KOPT-K1 (cell line): ENCODE data around the gene AGPAT2.

ENCODE experiments used
- H3K27ac ChIP-seq: fragments of 200-600 bp; sonication (generic); 2 replicates; pipeline ENCODE4 v1.5.1; 2016; ENCODE audit warnings: antibody characterized with exemption, mild to moderate bottlenecking, low read depth, low read length; ENCODE audit not compliant: poor library complexity, severe bottlenecking
- H3K36me3 ChIP-seq: fragments of 200-600 bp; sonication (generic); 2 replicates; pipeline ENCODE4 v1.5.1; 2017; ENCODE audit warnings: antibody characterized with exemption, mild to moderate bottlenecking, low read length, moderate library complexity; ENCODE audit not compliant: insufficient read depth
- H3K9me3 ChIP-seq: fragments of 200-600 bp; sonication (generic); 2 replicates; pipeline ENCODE4 v1.5.1; 2017; ENCODE audit warnings: antibody characterized with exemption, low read length, mild to moderate bottlenecking; ENCODE audit not compliant: insufficient read depth, poor library complexity, severe bottlenecking

AGPAT2 gene

DNA sequence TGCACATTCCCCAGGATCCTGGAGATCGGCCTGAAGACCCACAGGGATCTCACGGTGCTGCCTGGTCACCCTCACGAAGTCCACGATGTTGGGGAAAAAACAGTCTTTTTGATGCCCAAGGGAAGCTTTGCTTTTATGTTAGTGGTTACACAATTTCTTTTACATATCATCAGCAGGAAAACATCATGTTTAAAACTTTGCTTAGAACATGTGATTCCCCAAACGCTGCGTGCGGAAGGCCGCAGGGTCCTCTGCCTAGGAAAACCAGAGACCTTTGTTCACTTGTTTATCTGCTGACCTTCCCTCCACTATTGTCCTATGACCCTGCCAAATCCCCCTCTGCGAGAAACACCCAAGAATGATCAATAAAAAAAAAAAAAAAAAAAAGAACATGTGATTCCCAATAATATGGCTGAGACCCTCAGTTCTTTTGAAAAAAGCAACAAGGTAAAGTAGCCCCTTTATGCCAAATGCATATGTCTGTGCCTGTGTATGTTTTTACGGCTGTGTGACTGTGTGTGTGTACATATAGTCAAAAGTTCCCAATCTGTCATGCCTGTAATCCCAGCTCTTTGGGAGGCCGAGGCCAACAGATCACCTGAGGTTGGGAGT lies 11.5 kb upstream of the AGPAT2 start:
- Histone ChIP-seq H3K36me3 (no peaks in the 10 kb centered on the region), H3K9me3 (no peaks in the 10 kb centered on the region), H3K27ac (no peak overlapping the region)

- Histone ChIP-seq H3K36me3 (no peaks in the 10 kb centered on the region), H3K27ac (no peak overlapping the region), H3K9me3 (no peaks in the 10 kb centered on the region)
Measured at GRCh38 chr9:136697821-136698526, 10.7 kb upstream of the AGPAT2 start.

DNA sequence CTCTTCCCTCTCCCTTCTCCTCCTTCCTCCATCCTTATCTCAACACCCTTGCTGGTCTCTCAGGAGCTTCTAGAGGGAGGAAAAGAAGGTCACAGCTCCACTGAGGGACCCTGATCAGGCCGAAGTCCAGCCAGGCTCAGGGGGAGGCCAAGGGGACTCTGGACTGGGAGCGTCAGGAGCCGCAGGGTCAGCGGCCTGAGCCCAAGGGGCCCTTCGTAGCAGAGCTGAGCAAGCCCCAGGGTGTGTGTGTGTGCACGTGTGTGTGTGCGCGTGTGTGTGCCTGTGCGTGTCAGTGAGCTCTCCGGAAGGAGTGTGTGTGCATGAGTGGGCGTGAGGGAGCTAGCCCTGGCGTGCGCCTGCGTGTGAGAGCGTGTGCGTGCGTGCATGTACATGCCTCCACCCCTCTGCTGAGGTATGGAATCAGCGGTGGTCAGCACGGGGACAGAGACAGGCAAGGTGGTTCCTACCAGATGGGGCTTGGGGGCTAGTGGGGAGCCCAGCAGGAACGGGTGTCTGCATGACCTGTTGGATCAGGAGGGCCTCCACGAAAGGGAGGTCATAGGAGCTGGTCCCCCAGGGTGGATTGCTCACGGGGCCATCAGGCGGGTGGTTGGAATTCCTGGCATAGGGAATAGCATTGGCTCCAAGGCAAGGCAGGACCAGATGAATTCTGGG lies 10.0 kb upstream of the AGPAT2 start:
- Histone ChIP-seq H3K9me3 (no peaks in the 10 kb centered on the region), H3K36me3 (no peaks in the 10 kb centered on the region), H3K27ac (no peak overlapping the region)

DNA sequence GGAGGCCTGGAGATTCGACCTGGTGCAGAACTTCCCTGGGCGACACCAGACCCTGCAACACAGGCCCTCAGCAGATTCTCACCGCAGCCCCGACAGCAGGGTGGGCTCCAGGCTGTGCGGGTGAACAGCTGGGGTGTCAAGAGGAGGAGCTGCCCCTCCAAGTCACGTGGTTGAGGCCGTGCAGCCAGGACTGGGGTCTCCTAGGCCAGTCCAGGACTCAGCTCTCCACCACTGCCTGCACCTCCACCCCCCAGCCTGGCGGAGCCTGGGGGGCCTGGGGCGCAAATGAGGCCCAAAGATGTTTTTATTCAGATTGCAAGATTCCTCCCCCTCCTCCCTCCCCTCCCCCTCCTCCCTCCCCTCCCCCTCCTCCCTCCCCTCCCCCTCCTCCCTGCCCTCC lies 9.2 kb upstream of the AGPAT2 start:
- Histone ChIP-seq H3K9me3 (no peaks in the 10 kb centered on the region), H3K36me3 (no peaks in the 10 kb centered on the region), H3K27ac (peak overlapping the region; percentile 28)

DNA sequence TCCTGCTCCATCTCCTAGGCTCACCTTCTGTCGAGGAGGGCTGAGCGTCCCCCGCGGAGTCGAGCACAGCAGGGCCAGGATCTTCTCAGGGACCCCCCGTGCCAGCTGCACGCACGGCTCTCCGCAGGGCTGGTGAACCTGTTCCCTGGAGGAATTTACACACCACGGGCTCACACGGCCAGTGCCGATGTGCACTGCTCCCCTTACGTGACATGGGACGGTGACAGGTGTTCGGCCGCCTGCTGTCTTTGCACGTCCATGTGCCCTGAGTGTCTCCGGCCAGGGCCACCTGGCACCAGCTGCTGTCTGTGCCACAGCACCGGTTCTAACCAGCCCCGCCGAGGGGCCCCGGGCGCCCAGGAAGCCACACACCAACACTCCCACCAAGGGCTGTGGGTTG lies 8.7 kb upstream of the AGPAT2 start:
- H3K9me3 ChIP-seq: no peaks in the 10 kb centered on the region
- H3K27ac ChIP-seq: peak overlapping the region; percentile 28
- no peaks in the 10 kb centered on the region for H3K36me3 ChIP-seq

DNA sequence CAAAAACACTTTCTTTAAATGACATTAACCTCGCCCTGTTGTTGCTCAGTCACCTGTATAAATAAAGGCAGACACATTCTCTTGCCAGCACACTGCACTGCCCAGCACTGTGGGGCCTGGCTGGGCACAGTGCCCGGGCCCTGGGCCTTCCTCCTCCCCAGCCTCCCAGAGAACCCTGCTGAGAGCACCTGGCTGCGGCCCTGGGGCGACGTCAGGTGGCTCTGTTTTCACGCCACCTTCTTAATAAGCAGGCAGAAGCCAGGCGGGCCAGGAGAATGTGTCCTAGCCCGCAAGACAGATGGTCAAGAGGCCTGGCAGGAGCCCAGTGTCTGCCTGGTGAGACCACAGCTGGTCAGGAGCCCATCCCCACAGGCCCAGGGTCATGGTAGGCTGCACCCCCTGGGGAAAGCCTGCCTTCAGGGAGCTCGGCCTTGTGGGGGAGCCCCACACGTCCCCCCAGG lies 8.2 kb upstream of the AGPAT2 start:
- peak overlapping the region; percentile 28 for H3K27ac ChIP-seq
- H3K36me3 ChIP-seq: no peaks in the 10 kb centered on the region
- H3K9me3 ChIP-seq: no peaks in the 10 kb centered on the region

GRCh38 chr9:136694872-136695247 lies 7.6 kb upstream of the AGPAT2 start:
- Histone ChIP-seq H3K36me3 (no peaks in the 10 kb centered on the region), H3K27ac (no peak overlapping the region), H3K9me3 (no peaks in the 10 kb centered on the region)

GRCh38 chr9:136694163-136694871 lies 7.1 kb upstream of the AGPAT2 start:
- no peaks in the 10 kb centered on the region for H3K36me3 ChIP-seq
- H3K27ac ChIP-seq: no peak overlapping the region
- no peaks in the 10 kb centered on the region for H3K9me3 ChIP-seq

- H3K9me3 ChIP-seq: no peaks in the 10 kb centered on the region
- H3K27ac ChIP-seq: no peak overlapping the region
- H3K36me3 ChIP-seq: no peaks in the 10 kb centered on the region
Measured at GRCh38 chr9:136693490-136694162, 6.4 kb upstream of the AGPAT2 start.

DNA sequence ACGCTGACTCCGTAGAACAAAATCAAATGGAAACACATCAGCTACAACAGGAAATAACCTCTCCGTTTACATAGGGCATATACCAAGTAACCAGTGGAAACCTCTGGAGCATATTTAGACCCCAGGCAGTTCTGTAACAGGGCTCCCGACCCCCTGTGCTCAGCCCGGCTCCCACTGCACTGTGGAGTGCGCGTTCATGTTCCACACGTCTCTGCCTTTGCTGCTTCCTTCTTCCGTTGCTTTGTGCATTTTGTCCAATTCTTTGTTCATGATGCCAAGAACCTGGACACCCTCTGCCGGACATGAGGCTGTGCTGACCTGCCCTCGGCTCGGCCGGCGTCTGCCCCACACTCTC lies 5.9 kb upstream of the AGPAT2 start:
- H3K36me3 ChIP-seq: no peaks in the 10 kb centered on the region
- no peaks in the 10 kb centered on the region for H3K9me3 ChIP-seq
- no peak overlapping the region for H3K27ac ChIP-seq

- H3K9me3 ChIP-seq: no peaks in the 10 kb centered on the region
- no peaks in the 10 kb centered on the region for H3K36me3 ChIP-seq
- H3K27ac ChIP-seq: no peak overlapping the region
Measured at GRCh38 chr9:136692185-136693134, 5.2 kb upstream of the AGPAT2 start.

DNA sequence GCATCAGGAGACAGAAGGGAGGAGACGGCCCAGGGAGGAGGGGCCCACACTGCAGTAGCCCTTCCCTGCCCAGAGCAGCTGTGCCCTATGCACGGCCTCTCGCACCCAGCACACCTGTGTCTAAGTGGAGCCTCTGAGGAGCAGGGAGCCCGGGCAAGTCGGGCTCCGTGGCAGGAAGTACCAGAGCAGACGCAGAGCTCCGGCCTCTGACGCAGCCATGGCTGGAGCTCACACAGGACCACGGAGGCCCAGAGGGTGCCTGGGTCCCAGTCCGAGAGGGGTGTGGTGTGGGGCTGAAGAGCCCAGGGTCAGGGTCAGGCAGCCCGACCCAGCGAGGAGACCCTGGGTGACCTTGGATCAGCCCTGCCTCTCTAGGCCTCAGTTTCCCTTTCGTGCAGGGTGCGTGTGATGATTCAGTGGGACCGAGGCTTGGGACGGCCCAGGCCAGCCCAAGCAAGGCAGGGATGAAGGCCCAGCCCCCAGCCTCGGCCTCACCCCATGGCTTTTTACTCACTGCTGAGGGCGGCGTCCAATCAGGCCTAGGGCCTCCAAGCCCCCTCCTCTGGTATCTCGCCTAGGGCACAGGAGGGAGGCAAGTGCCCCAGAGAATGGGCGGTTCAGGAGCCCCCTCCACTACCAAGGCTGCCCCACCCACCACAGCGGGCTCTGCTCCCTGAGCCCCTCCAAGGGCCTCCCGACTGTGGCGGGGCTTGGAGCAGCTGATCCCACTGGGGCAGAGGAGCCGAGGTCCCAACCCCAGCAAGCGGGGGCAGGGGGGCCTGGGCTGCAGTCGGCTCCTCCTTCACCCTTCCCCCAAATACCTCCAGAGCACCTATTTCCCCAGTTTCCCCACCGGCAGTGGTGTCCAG lies 4.3 kb upstream of the AGPAT2 start:
- H3K27ac ChIP-seq: no peak overlapping the region
- no peaks in the 10 kb centered on the region for H3K9me3 ChIP-seq
- H3K36me3 ChIP-seq: no peaks in the 10 kb centered on the region

GRCh38 chr9:136690806-136691261 lies 3.6 kb upstream of the AGPAT2 start:
- Histone ChIP-seq H3K27ac (no peak overlapping the region), H3K9me3 (no peaks in the 10 kb centered on the region), H3K36me3 (no peaks in the 10 kb centered on the region)
